ENCODE measurements around the gene PLA2G5. TPM values are rescaled to one million over a fixed set of nuclear protein-coding genes. Genes with fewer than 3 reads are reported as not detected.

The PLA2G5 gene
- total and polyA plus RNA-seq, 5 experiments from 2014 or later = not detected

Other genes starting within 250 kb of the PLA2G5 start
- gene OTUD3, start 187.8 kb upstream of the PLA2G5 start, total RNA-seq = 10 to 100 TPM; 16.4 to 16.7 TPM
- gene OTUD3, start 187.8 kb upstream of the PLA2G5 start, polyA plus RNA-seq = 1 to 10 TPM in 2 of 3 donors, under 1 TPM in 1; 0.95 to 2.4 (median 1.6) TPM
- not detected for gene PLA2G2E, start 146.6 kb upstream of the PLA2G5 start, total RNA-seq
- gene PLA2G2E, start 146.6 kb upstream of the PLA2G5 start, polyA plus RNA-seq = not detected
- gene PLA2G2A, start 90.6 kb upstream of the PLA2G5 start, total RNA-seq = not detected
- gene PLA2G2A, start 90.6 kb upstream of the PLA2G5 start, polyA plus RNA-seq = not detected
- gene PLA2G2D, start 49.3 kb downstream of the PLA2G5 start, total RNA-seq = not detected
- gene PLA2G2D, start 49.3 kb downstream of the PLA2G5 start, polyA plus RNA-seq = not detected
- gene PLA2G2F, start 69.1 kb downstream of the PLA2G5 start, total RNA-seq = not detected
- not detected for gene PLA2G2F, start 69.1 kb downstream of the PLA2G5 start, polyA plus RNA-seq
- gene UBXN10, start 115.9 kb downstream of the PLA2G5 start, total RNA-seq = not detected
- gene UBXN10, start 115.9 kb downstream of the PLA2G5 start, polyA plus RNA-seq = under 1 TPM; 0.04 to 0.30 (median 0.07) TPM
- not detected for gene PLA2G2C, start 116.3 kb downstream of the PLA2G5 start, total RNA-seq
- not detected for gene PLA2G2C, start 116.3 kb downstream of the PLA2G5 start, polyA plus RNA-seq
- not detected for gene VWA5B1, start 220.7 kb downstream of the PLA2G5 start, total RNA-seq
- gene VWA5B1, start 220.7 kb downstream of the PLA2G5 start, polyA plus RNA-seq = under 1 TPM in 1 of 3 donors, not detected in 2; 0.06 TPM